Neural progenitor cell (in vitro differentiated cells): ENCODE data around the gene RNGTT. TPM values are rescaled to one million over a fixed set of nuclear protein-coding genes. Genes with fewer than 3 reads are reported as not detected.

ENCODE experiments used
- DNase-seq: peaks from one replicate; pipeline ENCODE4 v3.0.0-alpha.2; 2016; ENCODE audit warnings: low spot score
- H2AFZ ChIP-seq: fragments of 200-600 bp; sonication (generic); replicated peaks from 2 replicates; pipeline ENCODE4 v1.6.1; 2016; ENCODE audit warnings: antibody characterized with exemption
- H3F3A ChIP-seq: fragments of 200-600 bp; sonication (generic); 2 replicates; pipeline ENCODE4 v1.6.1; 2016; ENCODE audit warnings: antibody characterized with exemption, low read depth
- H3K27ac ChIP-seq: fragments of 200-600 bp; sonication (generic); 2 replicates; pipeline ENCODE4 v1.5.1; 2016; ENCODE audit warnings: mild to moderate bottlenecking
- H3K27me3 ChIP-seq: fragments of 200-600 bp; sonication (generic); 2 replicates; pipeline ENCODE4 v1.6.1; 2016; ENCODE audit warnings: mild to moderate bottlenecking, moderate library complexity
- H3K36me3 ChIP-seq: fragments of 200-600 bp; sonication (generic); 2 replicates; pipeline ENCODE4 v1.5.1; 2016
- H3K4me1 ChIP-seq: fragments of 200-600 bp; sonication (generic); 2 replicates; pipeline ENCODE4 v1.6.1; 2016; ENCODE audit warnings: mixed run types
- H3K4me2 ChIP-seq: fragments of 200-600 bp; sonication (generic); 2 replicates; pipeline ENCODE4 v1.6.1; 2016
- H3K4me3 ChIP-seq: fragments of 200-600 bp; sonication (generic); 2 replicates; pipeline ENCODE4 v1.5.1; 2016
- H3K79me2 ChIP-seq: fragments of 200-600 bp; sonication (generic); 2 replicates; pipeline ENCODE4 v1.6.1; 2016; ENCODE audit warnings: low read depth
- H3K9ac ChIP-seq: fragments of 200-600 bp; sonication (generic); 2 replicates; pipeline ENCODE4 v1.6.1; 2016
- H3K9me3 ChIP-seq: fragments of 200-600 bp; sonication (generic); 2 replicates; pipeline ENCODE4 v1.5.1; 2016; ENCODE audit warnings: low read depth
- H4K20me1 ChIP-seq: fragments of 200-600 bp; sonication (generic); 2 replicates; pipeline ENCODE4 v1.6.1; 2016; ENCODE audit warnings: low read depth
- H3K27ac Mint-ChIP-seq: 3 replicates; pipeline ENCODE4 v1.8.0; 2021; ENCODE audit warnings: mixed read lengths
- H3K27me3 Mint-ChIP-seq: 2 replicates; pipeline ENCODE4 v1.8.0; 2022; ENCODE audit warnings: low read depth, mild to moderate bottlenecking, inconsistent platforms, moderate library complexity, mixed read lengths; ENCODE audit not compliant: insufficient read depth
- H3K36me3 Mint-ChIP-seq: 3 replicates; pipeline ENCODE4 v1.8.0; 2021; ENCODE audit warnings: mixed read lengths
- H3K4me1 Mint-ChIP-seq: 3 replicates; pipeline ENCODE4 v1.8.0; 2021; ENCODE audit warnings: mixed read lengths
- H3K4me3 Mint-ChIP-seq: 3 replicates; pipeline ENCODE4 v1.8.0; 2021; ENCODE audit warnings: mild to moderate bottlenecking, moderate library complexity, mixed read lengths
- H3K9me3 Mint-ChIP-seq: 3 replicates; pipeline ENCODE4 v1.8.0; 2020; ENCODE audit warnings: mixed read lengths
- CTCF ChIP-seq: fragments of 200-600 bp; sonication (generic); IDR thresholded peaks from 2 replicates; pipeline ENCODE4 v1.5.1; 2017; ENCODE audit warnings: antibody characterized with exemption, mild to moderate bottlenecking
- EZH2 ChIP-seq: fragments of 200-600 bp; sonication (generic); IDR thresholded peaks from 2 replicates; pipeline ENCODE4 v1.6.1; 2017; ENCODE audit warnings: antibody characterized with exemption, mild to moderate bottlenecking, moderate library complexity
- EZH2phosphoT487 ChIP-seq: fragments of 200-600 bp; sonication (generic); IDR thresholded peaks from 2 replicates; pipeline ENCODE4 v1.6.1; 2017; ENCODE audit warnings: antibody characterized with exemption
- total RNA-seq: library from RNA; depleted of rRNA; stranded (reverse); fragments of >200 nt; gene quantifications from 2 replicates; pipeline ENCODE4 v1.2.3, GENCODE V29; 2015; ENCODE audit warnings: low replicate concordance

RNGTT gene
- total RNA-seq, 1 donor from 2014 or later = 71.7 TPM

DNA sequence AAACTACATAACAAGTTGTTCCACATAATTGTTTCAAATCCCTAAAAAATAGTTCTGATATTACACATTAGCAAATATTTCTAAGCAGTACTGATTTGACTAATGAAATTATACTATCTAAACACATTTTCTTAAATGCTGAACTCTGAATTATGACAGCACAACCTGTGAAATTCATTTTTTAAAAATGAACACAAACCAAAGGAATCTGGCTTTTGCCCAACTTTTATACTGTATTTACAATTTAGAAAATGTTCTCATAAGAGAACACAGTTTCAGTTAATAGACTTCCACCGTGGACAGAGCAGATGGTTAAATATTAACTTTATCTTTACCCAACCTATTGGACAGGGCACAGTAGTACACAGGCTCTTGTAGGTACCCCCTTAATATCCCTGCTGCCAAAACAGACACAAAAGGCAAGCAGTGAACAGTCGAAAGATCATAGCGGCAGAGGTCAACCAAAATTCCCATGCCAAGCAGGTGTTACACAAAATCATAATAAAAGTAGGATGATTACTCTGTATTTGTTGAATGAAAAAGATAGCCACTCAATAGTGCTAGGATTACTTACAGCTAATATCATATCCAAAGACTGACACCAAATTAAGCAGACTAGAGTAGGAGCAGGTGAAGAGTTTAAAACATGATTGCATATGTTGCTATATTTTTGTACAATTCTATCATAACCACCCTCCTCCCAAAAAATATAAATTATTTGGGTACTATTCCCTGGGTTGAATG is 122.5 kb downstream of the RNGTT start:
- DNase-seq = no peak
- Mint-ChIP-seq H3K9me3 (peaks cover 6% of the 10 kb centered on the region), H3K4me1 (no peaks in the 10 kb centered on the region), H3K36me3 (peaks cover 22% of the 10 kb centered on the region), H3K27me3 (no peaks in the 10 kb centered on the region), H3K27ac (no peak overlapping the region), H3K4me3 (no peak overlapping the region)
- no peak overlapping the region for H3K27ac ChIP-seq
- H3K9ac ChIP-seq = no peak overlapping the region
- H2AFZ ChIP-seq = no peak overlapping the region
- no peaks in the 10 kb centered on the region for H3K9me3 ChIP-seq
- H3K4me1 ChIP-seq = no peaks in the 10 kb centered on the region
- H4K20me1 ChIP-seq = no peaks in the 10 kb centered on the region
- H3K4me3 ChIP-seq = no peak overlapping the region
- no peak overlapping the region for H3K4me2 ChIP-seq
- H3K36me3 ChIP-seq = no peaks in the 10 kb centered on the region
- H3K79me2 ChIP-seq = no peaks in the 10 kb centered on the region
- H3F3A ChIP-seq = no peaks in the 10 kb centered on the region
- H3K27me3 ChIP-seq = no peaks in the 10 kb centered on the region
- TF ChIP-seq EZH2phosphoT487 (no peak), CTCF (no peak), EZH2 (no peak)

DNA sequence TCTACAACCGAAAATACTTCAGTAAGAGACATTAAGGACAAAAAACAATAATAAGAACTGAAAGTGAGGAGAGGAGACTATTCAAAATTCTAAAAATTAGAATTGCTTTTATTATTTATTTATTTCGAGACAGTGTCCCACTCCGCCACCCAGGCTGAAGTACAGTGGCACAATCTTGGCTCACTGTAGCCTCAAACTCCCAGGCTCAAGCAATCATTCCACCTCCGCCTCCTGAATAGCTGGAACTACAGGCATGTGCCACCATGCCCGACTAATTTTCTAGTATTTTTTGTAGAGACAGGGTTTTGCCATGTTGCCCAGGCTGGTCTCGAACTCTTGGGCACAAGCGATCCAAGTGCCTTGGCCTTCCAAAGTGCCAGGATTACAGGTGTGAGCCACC is 123.1 kb downstream of the RNGTT start:
- H3K4me3 Mint-ChIP-seq = no peak overlapping the region
- no peaks in the 10 kb centered on the region for H3K4me1 Mint-ChIP-seq
- H4K20me1 ChIP-seq = no peaks in the 10 kb centered on the region
- DNase-seq = no peak
- H2AFZ ChIP-seq = no peak overlapping the region
- no peaks in the 10 kb centered on the region for H3K36me3 ChIP-seq
- no peak overlapping the region for H3K4me2 ChIP-seq
- no peak overlapping the region for H3K4me3 ChIP-seq
- no peak for TF ChIP-seq CTCF
- no peak for TF ChIP-seq EZH2phosphoT487
- TF ChIP-seq EZH2 = no peak
- no peaks in the 10 kb centered on the region for H3K9me3 ChIP-seq
- H3K27ac Mint-ChIP-seq = no peak overlapping the region
- peaks cover 9% of the 10 kb centered on the region for H3K9me3 Mint-ChIP-seq
- H3K27me3 ChIP-seq = no peaks in the 10 kb centered on the region
- H3F3A ChIP-seq = no peaks in the 10 kb centered on the region
- H3K27me3 Mint-ChIP-seq = no peaks in the 10 kb centered on the region
- no peaks in the 10 kb centered on the region for H3K79me2 ChIP-seq
- no peaks in the 10 kb centered on the region for H3K4me1 ChIP-seq
- no peak overlapping the region for H3K27ac ChIP-seq
- no peak overlapping the region for H3K9ac ChIP-seq
- peaks cover 22% of the 10 kb centered on the region for H3K36me3 Mint-ChIP-seq

DNA sequence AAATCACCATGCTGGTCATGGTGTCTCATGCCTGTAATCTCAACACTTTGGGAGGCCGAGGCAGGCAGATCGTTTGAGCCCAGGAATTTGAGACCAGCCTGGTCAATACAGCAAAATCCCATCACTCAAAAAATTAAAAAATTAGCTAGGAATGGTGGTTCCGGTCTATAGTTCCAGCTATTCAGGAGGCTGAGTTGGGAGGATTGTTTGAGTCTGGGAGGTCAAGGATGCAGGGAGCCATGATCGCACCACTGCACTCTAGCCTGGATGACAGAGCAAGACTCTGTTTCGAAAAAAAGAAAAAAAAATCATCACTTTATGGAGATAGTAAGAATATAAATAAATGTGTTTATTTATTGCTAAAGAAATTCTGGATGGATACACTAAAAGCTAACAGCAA is 124.1 kb downstream of the RNGTT start:
- no peaks in the 10 kb centered on the region for H3K27me3 Mint-ChIP-seq
- Histone ChIP-seq H3K4me1 (no peaks in the 10 kb centered on the region), H4K20me1 (no peaks in the 10 kb centered on the region), H3K9ac (no peak overlapping the region), H3K4me2 (no peak overlapping the region), H2AFZ (no peak overlapping the region), H3F3A (no peaks in the 10 kb centered on the region), H3K4me3 (no peak overlapping the region), H3K9me3 (peaks cover under 1% of the 10 kb centered on the region), H3K27me3 (no peaks in the 10 kb centered on the region), H3K79me2 (no peaks in the 10 kb centered on the region), H3K36me3 (peaks cover under 1% of the 10 kb centered on the region), H3K27ac (no peak overlapping the region)
- H3K4me3 Mint-ChIP-seq = no peak overlapping the region
- DNase-seq = no peak
- H3K4me1 Mint-ChIP-seq = no peaks in the 10 kb centered on the region
- H3K36me3 Mint-ChIP-seq = peaks cover 27% of the 10 kb centered on the region
- peaks cover 15% of the 10 kb centered on the region for H3K9me3 Mint-ChIP-seq
- no peak overlapping the region for H3K27ac Mint-ChIP-seq
- TF ChIP-seq EZH2 (no peak), CTCF (no peak), EZH2phosphoT487 (no peak)
